Fibroblast of gingiva (primary cell): ENCODE data around the gene POMGNT1.

Experiments
- DNase-seq: peaks from one replicate; pipeline ENCODE4 v3.0.0-alpha.2; 2011; ENCODE audit warnings: low read depth

The POMGNT1 gene

DNA sequence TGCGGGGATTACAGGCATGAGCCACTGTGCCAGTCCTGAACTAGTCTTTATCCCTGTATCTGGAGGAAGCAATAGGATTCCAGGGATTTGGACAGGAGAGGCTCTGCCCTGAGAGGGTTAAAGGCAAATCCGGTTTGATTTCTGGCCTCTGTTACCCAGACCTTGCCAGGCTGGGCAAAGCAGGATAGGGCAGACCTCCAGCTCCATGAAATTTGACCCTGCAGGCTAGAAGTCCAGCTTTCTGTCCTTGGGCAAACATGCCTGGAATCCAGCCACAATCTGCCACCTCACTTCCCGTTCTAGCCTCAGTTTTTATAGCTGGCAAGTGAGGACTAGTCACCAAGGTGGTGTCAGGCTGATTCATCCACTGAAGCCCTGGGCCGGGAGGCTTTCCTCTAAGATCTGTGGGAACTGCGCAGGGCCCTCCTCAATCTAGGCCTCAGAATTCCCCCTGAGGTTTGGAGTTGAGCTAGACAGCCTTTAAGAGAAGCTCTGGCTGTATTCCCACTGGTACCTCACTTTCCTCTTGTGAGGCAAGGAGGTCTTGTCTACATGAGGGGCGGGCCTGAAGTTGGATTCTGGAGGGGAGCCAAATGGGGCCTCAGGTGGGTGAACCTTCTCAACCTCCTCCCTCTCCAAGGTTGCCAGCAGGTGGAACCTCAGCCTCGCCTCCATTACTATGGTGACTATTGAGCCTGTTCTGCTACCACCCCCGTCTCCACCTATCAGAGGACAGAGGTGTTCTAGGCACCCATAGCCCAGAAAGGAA lies 15.0 kb downstream of the POMGNT1 start:
- DNase-seq, result peak; percentile 98

- peak; percentile 83 for DNase-seq
Observed at GRCh38 chr1:46181343-46182260, 16.6 kb downstream of the POMGNT1 start.

DNA sequence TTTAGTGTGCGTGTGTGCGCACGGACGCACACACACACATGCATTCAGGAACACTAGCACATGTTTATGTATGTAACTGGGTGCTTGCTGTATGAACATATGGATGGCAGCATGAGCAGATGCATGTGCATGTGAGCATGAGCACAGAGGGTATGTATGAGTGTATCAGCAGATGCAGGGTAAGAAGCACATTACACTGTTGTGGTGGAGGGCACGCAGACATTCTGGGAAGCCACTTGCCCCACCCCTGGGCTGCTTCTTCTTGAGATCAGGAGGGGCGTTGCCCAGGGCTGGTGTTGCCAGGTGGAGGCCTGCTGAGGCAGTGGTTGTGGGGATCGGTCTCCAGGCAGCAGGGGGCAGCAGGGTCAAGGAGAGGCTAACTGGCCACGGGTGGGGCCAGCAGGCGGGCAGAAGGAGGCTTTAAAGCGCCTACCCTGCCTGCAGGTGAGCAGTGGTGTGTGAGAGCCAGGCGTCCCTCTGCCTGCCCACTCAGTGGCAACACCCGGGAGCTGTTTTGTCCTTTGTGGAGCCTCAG lies 18.1 kb downstream of the POMGNT1 start:
- DNase-seq, result no peak

- DNase-seq, result peak; percentile 79
Observed at GRCh38 chr1:46179138-46180081, 18.8 kb downstream of the POMGNT1 start.

DNA sequence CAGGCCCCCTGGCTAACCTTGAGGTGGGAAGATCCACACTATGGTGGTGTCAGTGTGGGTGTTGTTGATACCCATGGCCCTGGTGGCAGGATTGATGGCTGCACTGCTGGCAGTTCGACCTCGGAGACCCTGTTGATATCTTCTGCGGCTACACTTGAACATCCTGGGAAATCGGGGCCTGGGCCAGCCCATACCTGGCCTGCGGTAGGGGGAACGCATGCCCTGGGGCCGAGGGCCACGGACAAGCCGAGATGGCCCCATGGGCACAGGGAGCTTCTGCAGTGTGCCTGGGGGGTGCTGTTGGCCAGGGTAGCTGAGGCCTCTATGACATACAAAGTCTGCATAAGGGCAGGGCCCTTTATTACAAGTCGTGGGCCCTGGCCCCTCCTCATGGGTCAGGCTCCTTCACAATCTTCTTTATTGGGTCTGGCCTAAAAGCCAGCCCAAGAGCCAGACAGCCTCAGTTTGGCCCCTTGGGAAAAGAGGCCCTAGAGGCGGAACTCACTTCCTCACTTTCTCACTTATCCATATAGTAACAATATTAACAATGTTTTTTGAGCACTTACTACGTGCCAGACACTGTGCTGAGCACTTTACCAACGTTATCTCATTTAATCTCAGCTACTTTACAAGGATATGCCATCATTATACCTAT lies 21.9 kb downstream of the POMGNT1 start, which contains the start of gene P3R3URF:
TSS of gene P3R3URF (minus strand) at position 278 of the 655 bp plus-strand sequence. CDS start at position 261, 17 bp downstream.
- DNase-seq, result no peak

- no peak for DNase-seq
Observed at GRCh38 chr1:46175243-46175642, 23.0 kb downstream of the POMGNT1 start.

- DNase-seq, result peak; percentile 47
Observed at GRCh38 chr1:46174448-46175231, 23.6 kb downstream of the POMGNT1 start, which contains the start of gene TSPAN1. TSS of gene TSPAN1 (plus strand) at chr1:46175087. CDS start at chr1:46181108, 6,021 bp downstream.

GRCh38 chr1:46173361-46173856 lies 24.8 kb downstream of the POMGNT1 start:
- no peak for DNase-seq

GRCh38 chr1:46172321-46172720 lies 25.9 kb downstream of the POMGNT1 start:
- no peak for DNase-seq

DNA sequence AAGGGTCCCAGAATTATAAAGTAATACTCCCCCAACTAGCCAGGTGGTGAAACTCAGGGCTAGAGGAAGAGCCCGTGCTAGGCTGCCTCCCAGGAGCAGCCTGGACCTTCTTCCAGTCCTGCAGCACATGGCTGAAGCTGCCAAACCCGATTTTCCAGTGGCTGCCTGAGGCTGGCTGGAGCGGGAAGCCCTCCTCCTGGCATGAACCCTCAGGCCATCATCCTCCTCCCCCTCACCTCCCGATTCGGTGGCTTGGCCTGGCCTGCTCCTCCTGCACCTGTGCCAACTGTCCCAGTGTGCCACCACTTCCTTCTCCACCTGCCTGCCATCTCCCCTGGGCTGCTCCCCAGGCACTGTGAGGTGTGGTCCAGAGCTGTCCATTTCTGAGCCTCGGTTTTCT lies 26.4 kb downstream of the POMGNT1 start:
- no peak for DNase-seq

- DNase-seq, result no peak
Observed at GRCh38 chr1:46171351-46171750, 26.9 kb downstream of the POMGNT1 start.

DNA sequence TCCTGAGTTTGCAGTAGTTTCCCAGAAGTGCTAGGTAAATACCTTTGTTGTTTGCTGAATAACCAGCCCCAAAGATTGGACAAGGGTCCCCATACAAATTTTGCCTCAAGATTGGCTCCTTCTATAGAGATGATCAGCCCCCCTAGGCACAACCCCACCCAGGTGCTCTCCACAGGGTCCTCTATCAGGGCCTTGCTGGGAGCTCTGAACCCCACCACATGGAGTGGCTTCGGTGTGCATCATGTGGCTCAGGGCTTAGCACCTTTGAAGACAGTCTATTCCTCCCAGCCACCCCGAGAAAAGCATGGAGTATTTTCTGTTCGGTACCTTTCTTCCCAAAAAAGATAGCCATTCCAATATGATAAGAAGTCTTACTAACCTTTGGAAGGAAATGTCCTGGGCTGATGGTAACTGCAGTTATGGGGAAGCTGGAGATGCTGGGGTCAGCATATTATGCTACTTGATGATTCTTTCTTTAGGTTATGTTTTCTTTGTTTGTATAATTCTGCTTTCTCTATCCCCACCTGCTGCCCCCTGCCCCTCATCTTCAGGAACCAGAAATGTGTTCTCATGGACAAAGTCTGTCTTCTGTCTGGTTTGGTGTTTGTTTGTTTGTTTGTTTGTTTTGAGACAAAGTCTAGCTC lies 28.3 kb downstream of the POMGNT1 start:
- no peak for DNase-seq

GRCh38 chr1:46168477-46168876 lies 29.8 kb downstream of the POMGNT1 start:
- no peak for DNase-seq

DNA sequence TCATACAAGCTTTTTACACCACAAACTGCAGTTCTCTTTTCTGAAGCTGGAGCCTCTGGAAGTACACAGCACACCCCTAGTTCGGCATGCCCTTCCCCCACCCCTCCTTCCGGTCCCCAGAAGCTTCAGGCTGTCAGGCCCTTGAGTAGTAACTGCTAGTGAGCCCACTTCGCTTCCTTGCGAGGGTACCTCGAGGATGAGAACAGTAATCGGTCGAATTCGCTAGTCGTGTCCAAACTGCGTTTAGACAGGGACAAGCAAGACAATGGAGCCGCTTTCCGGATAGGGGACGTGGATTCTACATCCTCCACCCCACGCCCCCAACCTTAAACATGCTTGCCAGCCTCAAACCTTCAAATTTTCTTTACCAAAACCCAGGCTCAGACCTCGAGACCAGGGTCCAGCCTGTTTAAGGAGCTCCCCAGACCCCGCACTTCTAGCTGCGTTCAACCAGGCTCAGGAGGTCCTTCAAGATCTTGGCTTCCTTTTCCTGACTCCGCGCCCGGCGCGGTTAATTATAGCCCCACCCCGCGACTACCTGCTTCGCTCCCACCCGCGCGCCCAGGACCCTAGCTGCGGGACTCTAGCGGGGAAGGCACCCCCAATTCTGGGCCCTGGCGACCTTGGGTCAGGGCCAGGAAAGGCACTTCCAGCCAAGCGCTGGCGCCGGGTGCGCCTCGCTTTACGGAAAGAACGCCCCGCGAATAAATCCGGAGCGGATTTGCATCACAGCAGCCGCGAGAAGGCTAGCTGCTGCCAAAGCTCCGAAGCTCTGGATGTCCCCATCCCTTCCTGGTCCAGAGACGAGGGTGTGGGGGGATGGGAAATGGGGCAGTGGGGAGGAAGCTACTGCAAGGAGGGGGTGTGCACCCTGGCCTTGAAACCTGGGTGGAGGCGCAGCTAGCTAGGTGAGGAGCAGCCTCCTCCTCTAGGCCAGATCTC lies 31.4 kb downstream of the POMGNT1 start:
- DNase-seq, result no peak

- no peak for DNase-seq
Observed at GRCh38 chr1:46160212-46160611, 38.0 kb downstream of the POMGNT1 start.

- DNase-seq, result no peak
Observed at GRCh38 chr1:46159516-46159915, 38.7 kb downstream of the POMGNT1 start.

DNA sequence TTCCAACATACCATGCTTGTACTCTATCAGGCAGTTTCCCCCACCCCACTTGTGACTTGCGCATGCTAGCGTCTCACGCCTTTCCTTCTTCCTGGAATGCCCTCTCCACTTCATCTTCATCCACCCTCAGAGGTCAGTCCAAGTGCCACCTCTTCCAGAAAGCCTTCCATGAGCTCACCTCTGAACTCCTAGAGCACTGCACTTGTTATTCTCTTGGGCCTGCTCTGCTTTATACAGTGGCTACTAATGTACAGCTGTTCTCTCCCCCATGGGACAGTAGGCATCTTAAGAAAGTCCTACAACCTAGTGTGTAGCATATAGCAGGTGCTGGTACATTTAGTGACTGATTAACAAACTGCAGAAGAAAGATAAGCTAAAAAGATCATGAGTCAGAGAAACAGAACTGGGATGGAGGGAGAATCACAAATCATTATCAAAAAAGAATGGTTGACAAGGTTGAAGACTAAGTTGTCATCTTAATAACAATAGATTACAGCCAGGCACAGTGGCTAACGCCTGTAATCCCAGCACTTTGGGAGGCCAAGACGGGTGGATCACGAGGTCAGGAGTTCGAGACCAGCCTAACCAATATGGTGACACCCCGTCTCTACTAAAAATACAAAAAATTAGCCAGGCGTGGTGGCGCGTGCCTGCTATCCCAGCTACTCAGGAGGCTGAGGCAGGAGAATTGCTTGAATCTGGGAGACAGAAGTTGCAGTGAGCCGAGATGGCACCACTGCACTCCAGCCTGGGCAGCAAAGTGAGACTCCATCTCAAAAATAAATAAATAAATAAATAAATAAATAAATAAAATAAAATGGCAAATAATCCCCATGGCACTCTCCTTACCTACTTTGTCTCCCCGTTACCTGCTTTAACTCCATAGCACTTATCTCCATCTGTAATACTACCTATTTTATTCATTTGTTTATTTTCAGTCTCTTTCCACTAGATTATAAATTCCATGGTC lies 39.6 kb downstream of the POMGNT1 start:
- DNase-seq, result no peak
